Heart left ventricle (tissue), 16 donors: Measurements from ENCODE around the gene PIK3C2G. TPM values are rescaled to one million over a fixed set of nuclear protein-coding genes. Genes with fewer than 3 reads are reported as not detected.

Experiments
- ATAC-seq, 4 donors: fragments of 200-7000 bp; cut with Tn5 transposase; one replicate each; pipeline ENCODE4 v1.9.1; 2020 to 2022; ENCODE audit warnings: moderate library complexity in 4 of 4, mild to moderate bottlenecking in 3 of 4, moderate number of reproducible peaks in 1 of 4
- DNase-seq, 5 donors: peaks; one replicate each; pipeline ENCODE4 v3.0.0-alpha.2; 2020
- H3K27ac ChIP-seq, 12 donors: fragments of 200-600 bp; sonication (generic) in 4 of 12; one replicate each; pipeline versions ENCODE4 v1.5.0 to v1.8.0; 2016 to 2022; ENCODE audit warnings: mild to moderate bottlenecking in 2 of 12
- H3K27me3 ChIP-seq, 9 donors: fragments of 200-600 bp; sonication (generic) in 2 of 9; one replicate each; pipeline versions ENCODE4 v1.5.1 to v1.8.0; 2016 to 2022; ENCODE audit warnings: mild to moderate bottlenecking in 3 of 9
- H3K36me3 ChIP-seq, 9 donors: fragments of 200-600 bp; sonication (generic) in 2 of 9; one replicate each; pipeline versions ENCODE4 v1.5.0 to v1.8.0; 2018 to 2022; ENCODE audit warnings: mild to moderate bottlenecking in 2 of 9
- H3K4me1 ChIP-seq, 12 donors: fragments of 200-600 bp; sonication (generic) in 4 of 12; one replicate each; pipeline versions ENCODE4 v1.5.0 to v1.8.0; 2016 to 2022; ENCODE audit warnings: mild to moderate bottlenecking in 3 of 12
- H3K4me3 ChIP-seq, 12 donors: fragments of 200-600 bp; sonication (generic) in 4 of 12; one replicate each; pipeline versions ENCODE4 v1.5.0 to v1.8.0; 2017 to 2022; ENCODE audit warnings: mild to moderate bottlenecking in 9 of 12, moderate library complexity in 4 of 12
- H3K9me3 ChIP-seq, 12 donors: fragments of 200-600 bp; sonication (generic) in 4 of 12; one replicate each; pipeline versions ENCODE4 v1.5.0 to v1.8.0; 2016 to 2022; ENCODE audit warnings: mild to moderate bottlenecking in 1 of 12
- CTCF ChIP-seq, 12 donors: fragments of 200-600 bp; sonication (generic) in 4 of 12; IDR thresholded peaks; one replicate each; pipeline versions ENCODE4 v1.5.0 to v1.8.0; 2018 to 2022; ENCODE audit warnings: antibody characterized with exemption in 12 of 12, mild to moderate bottlenecking in 5 of 12
- POLR2A ChIP-seq, 2 donors: fragments of 450-650 bp; IDR thresholded peaks; one replicate each; pipeline ENCODE4 v1.6.1; 2017; ENCODE audit warnings: antibody characterized with exemption in 2 of 2, mild to moderate bottlenecking in 2 of 2, moderate library complexity in 2 of 2
- WGBS, 4 donors: extraction: QIAGEN DNeasy Blood & Tissue Kit in 2 of 4; methylation state at CpG; one replicate each; pipeline versions ENCODE4 v1.1.5 to v1.1.7; 2013 to 2018; 5-methylcytosine and 5-hydroxymethylcytosine counted together
- intact Hi-C, 10 donors: fragments of 100-400 bp; cut with DNase I; formaldehyde crosslinking; loops; one replicate each; pipeline versions ENCODE4 v1.11.1 to v1.14.2; 2022
- polyA plus RNA-seq, 2 donors: library from polyadenylated mRNA; stranded (reverse); fragments of 200-250 nt; gene quantifications; one replicate each; pipeline ENCODE4 v1.2.3, GENCODE V29; 2013
- total RNA-seq, 9 donors: library from RNA; depleted of rRNA in 2 of 9; stranded (reverse); fragments of >200 nt in 2 of 9; fragmentation: NEBNext Ultra II Directional in 3 of 9; extraction: Animal tissue kit (Norgen Biotek cat#: 25700) in 3 of 9; gene quantifications; one replicate each; pipeline versions ENCODE4 v1.1.0 to v1.2.4, GENCODE V29; 2016 to 2023
- donor health status: ischemic (EF 13 %, LVEDD 7.1; RV severe dilation, severe dysfunction).
- donor health status: healthy with polysubstance abuse.
- donor health status: DM: no; HTN: yes; CAD: no.
- donor health status: DM: no; HTN: no; CAD: no.
- donor health status: ischemic (EF 25% LVEDD 6.9; RV normal size, moderate dysfunction).
- donor health status: ischemic (EF 25% LVEDD 5.7; RV mildly dilated, moderate dysfunction).
- donor health status: healthy.
- donor health status: DM: yes; HTN: yes; CAD: no.
- donor health status: ischemic (EF 35%, LVEDD 5.7; RV mildly dilated, moderate dysfunction).
- donor health status: nonischemic (EF 11% LVEDD 7.7; RV severe dilation, severe dysfunction).
- donor health status: DM: yes; HTN: yes; CAD: no.
- donor health status: PGD.
- donor health status: ischemic (EF 29% LVEDD 5.4; RV normal size, mild dysfunction).
- donor health status: nonischemic (EF 23%, LVEDD 6.1; RV moderate dilation, normal function).

Gene PIK3C2G
- total and polyA plus RNA-seq, 11 donors, result not detected

DNA sequence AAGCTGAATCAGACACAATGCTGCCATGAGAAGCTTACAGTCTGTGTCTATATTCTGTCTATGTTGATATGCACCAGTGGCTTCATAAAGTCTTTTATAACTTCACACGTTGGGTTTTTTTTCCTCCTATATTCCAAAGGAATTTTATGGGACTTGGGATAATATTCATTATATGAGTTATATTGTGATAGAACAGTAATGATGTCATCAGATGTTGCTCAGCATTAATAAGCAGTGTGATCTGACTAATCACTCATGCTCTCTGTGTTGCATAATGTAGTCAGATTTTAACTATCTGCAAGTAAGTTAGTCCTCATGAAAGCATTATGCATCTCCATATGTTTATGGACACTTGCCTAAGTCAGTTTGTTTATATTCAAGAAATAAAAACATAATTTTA is 316.9 kb downstream of the PIK3C2G start:
- ATAC-seq, result no peak
- H3K36me3 ChIP-seq, result no peaks in the 10 kb centered on the region
- WGBS, 4 donors, result 61 to 79% (median 73%) methylated on average over 1 of the region's 1 CpG
- H3K9me3 ChIP-seq, result peaks cover 0 to 2% (median 0%) of the 10 kb centered on the region in 12 donors
- H3K27ac ChIP-seq, result no peak overlapping the region
- no peak for TF ChIP-seq CTCF (IDR thresholded peaks at IDR 0.05)
- no peak for TF ChIP-seq POLR2A (IDR thresholded peaks at IDR 0.05)
- H3K4me3 ChIP-seq, result no peak overlapping the region
- no peaks in the 10 kb centered on the region for H3K27me3 ChIP-seq
- DNase-seq, result no peak
- no peaks in the 10 kb centered on the region for H3K4me1 ChIP-seq
- intact Hi-C loops, result no loop called here

- intact Hi-C loops, result loop anchor here in 1 of 10 donors (10.0 kb wide), 1 partner anchor 55 kb away; no protein-coding TSS in a partner anchor
- DNase-seq, result no peak
- Histone ChIP-seq H3K4me3 (no peak overlapping the region), H3K4me1 (no peaks in the 10 kb centered on the region), H3K36me3 (no peaks in the 10 kb centered on the region), H3K27me3 (no peaks in the 10 kb centered on the region), H3K27ac (no peak overlapping the region), H3K9me3 (peaks cover 0 to 17% (median 0%) of the 10 kb centered on the region in 12 donors)
- 66 to 73% (median 71%) methylated on average over 3 of the region's 3 CpGs for WGBS, 4 donors
- no peak for TF ChIP-seq POLR2A (IDR thresholded peaks at IDR 0.05)
- TF ChIP-seq CTCF (IDR thresholded peaks at IDR 0.05), result no peak
- no peak for ATAC-seq
These were observed 319.0 kb downstream of the PIK3C2G start for GRCh38 chr12:18580291-18580690.

- H3K27ac ChIP-seq, result no peak overlapping the region
- no peaks in the 10 kb centered on the region for H3K4me1 ChIP-seq
- intact Hi-C loops, result loop anchor here in 1 of 10 donors (10.0 kb wide), 1 partner anchor 54 kb away; no protein-coding TSS in a partner anchor
- peaks cover 0 to 21% (median 0%) of the 10 kb centered on the region in 12 donors for H3K9me3 ChIP-seq
- no peak for TF ChIP-seq CTCF (IDR thresholded peaks at IDR 0.05)
- TF ChIP-seq POLR2A (IDR thresholded peaks at IDR 0.05), result no peak
- WGBS, 4 donors, result 41 to 57% (median 52%) methylated on average over 2 of the region's 2 CpGs
- ATAC-seq (no peak), DNase-seq (no peak)
- H3K27me3 ChIP-seq, result no peaks in the 10 kb centered on the region
- no peak overlapping the region for H3K4me3 ChIP-seq
- no peaks in the 10 kb centered on the region for H3K36me3 ChIP-seq
These were observed 319.4 kb downstream of the PIK3C2G start for GRCh38 chr12:18580706-18581105.

DNA sequence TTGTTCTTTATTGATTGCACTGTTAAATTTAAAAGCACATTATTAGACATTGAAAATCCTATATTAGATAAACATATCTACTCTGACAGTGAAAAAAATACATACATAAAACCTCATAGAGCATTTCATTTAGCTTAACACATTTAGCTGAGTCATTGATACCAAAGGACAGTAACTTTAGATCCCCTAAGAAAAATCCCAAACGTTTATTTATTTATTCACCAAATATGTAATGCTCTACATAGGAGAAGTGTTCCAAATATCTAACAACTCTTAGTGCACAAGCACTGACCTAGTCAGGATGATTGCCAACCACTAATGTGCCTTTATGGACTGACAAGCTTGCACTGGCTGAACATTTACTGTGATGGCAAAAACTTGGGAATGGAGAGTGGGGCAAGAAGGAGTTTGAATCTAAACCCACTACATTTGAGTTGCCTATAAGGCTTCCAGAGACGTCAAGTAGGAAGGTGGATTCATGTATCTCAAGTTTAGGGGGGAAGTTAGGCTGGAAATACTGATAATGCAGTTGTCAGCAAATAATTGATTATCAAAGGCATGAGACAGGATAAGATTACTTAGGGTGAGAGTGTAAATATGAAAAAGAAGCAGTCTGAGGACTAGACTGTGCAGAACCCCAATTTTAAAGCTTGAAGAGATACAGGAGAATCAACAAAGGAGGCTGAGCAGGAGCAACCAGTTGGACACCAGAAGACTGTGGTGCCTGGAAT is 320.1 kb downstream of the PIK3C2G start:
- intact Hi-C loops, result loop anchor here in 1 of 10 donors (10.0 kb wide), 1 partner anchor 53 kb away; no protein-coding TSS in a partner anchor
- H3K27me3 ChIP-seq, result no peaks in the 10 kb centered on the region
- no peaks in the 10 kb centered on the region for H3K4me1 ChIP-seq
- no peak for ATAC-seq
- no peaks in the 10 kb centered on the region for H3K36me3 ChIP-seq
- TF ChIP-seq CTCF (IDR thresholded peaks at IDR 0.05), result no peak
- TF ChIP-seq POLR2A (IDR thresholded peaks at IDR 0.05), result no peak
- peaks cover 0 to 27% (median 0%) of the 10 kb centered on the region in 12 donors for H3K9me3 ChIP-seq
- H3K4me3 ChIP-seq, result no peak overlapping the region
- no peak overlapping the region for H3K27ac ChIP-seq
- DNase-seq, result no peak
- WGBS, 4 donors, result 54 to 69% (median 59%) methylated on average over 2 of the region's 2 CpGs
